GM21786 (cell line): ENCODE results near the gene CAPN9.
"Not testable (repeated sequence)": the region's sequence is repeated elsewhere in the genome, so short reads cannot be mapped to it uniquely, and the experiment has no call there.

Experiments used
- ATAC-seq: cut with Tn5 transposase; IDR thresholded peaks from one replicate; pipeline ENCODE4 v1.9.1; 2021; ENCODE audit not compliant: unreplicated experiment

The CAPN9 gene

DNA sequence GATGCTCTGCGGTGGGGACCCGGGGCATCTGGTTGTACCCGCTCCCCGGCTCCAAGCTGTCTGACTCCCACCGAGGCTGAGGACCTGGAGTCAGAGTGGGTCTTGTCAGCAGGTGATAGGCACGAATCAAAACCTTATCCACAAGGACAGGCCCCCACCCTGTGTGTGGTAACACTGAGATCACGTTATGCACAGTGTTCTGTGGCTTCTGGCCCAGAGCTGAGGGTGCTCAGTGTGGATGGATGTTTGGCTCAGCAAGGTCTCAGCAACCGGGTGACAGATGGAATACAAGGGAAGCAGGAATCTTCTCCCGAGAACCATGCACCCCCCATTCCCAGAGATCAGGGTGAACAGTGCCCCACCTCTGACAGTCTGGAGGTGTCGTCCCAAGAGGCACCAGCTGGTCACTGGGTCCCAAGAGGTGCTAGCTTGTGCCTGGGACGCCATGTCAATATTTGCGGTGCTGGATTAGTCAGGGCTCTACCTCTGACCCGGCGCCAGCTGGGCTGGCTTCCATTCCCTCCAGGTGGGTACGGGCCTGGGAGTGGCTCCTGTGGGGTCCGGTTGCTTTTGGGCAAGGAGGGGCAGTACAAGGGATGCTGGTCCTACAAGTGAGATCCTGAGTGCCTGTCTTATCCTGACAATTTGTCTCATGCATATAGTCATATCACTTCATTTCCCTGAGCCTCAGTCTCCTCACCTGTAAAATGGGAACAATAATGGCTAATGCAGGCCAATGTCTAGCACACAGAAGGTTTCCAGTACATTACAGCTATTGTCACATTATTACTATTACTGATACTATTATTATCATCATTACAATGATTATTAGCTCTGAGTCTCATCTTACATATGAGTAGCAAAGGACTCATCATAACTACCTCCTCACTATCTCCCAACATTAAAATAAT is 957 bp downstream of the CAPN9 start:
- ATAC-seq = no peak

DNA sequence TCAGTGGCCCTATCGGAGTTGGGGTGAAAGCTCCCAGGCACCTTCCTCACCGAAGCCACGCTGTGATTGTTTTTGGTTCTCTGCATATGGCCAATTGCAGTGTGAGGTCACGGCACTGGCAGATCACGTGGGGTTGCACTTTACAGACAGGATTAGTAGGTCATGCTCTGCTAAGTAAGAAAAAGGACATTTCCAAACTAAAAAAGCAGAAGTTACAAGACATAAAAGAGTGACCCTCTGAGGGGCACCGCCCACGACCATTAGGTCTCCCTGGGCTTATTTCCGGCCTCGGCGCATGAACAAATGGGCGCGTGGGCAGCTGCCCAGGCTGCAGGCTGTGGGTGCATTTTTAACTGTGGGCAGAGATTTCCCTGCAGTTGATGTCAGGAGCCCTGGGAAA is 2.0 kb downstream of the CAPN9 start:
- ATAC-seq = no peak

DNA sequence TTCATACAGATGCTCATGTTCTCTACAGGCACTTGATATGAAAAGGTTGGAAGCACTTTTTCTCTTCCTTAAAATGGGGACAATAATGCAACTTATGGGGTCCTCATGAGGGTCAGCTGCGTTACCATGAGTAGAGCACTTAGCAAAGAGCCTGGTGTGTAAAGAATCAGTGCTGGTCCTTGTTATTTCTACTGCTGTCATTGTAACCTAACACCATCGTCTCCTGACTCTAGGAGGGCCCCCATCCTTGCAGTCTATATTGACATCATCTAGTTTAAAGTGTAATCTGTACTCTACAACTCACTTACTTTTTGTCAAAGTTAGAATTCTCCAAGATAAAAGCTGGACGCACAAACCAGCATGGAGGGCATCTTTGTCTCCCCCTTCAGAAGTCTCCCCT is 2.4 kb downstream of the CAPN9 start:
- no peak for ATAC-seq

DNA sequence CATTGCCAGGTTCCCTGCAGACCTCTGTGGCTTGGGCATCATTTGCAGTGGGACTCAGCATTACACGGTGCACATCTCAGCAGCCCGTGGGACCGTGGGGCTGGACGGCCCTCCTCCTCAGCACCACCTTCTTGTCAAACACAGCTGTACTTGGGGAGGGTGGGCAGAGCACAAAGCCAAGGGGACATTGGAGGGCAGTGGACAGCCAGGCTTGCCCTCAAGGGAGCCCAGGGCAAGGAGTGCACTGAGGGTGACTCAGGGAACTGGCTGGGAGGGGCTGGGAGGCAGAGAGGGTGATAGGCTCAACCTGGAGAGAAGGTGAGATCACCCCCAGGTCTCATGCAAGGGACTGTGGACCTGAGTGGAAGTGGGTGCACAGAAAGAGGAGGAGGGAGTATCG is 3.4 kb downstream of the CAPN9 start:
- ATAC-seq = no peak

DNA sequence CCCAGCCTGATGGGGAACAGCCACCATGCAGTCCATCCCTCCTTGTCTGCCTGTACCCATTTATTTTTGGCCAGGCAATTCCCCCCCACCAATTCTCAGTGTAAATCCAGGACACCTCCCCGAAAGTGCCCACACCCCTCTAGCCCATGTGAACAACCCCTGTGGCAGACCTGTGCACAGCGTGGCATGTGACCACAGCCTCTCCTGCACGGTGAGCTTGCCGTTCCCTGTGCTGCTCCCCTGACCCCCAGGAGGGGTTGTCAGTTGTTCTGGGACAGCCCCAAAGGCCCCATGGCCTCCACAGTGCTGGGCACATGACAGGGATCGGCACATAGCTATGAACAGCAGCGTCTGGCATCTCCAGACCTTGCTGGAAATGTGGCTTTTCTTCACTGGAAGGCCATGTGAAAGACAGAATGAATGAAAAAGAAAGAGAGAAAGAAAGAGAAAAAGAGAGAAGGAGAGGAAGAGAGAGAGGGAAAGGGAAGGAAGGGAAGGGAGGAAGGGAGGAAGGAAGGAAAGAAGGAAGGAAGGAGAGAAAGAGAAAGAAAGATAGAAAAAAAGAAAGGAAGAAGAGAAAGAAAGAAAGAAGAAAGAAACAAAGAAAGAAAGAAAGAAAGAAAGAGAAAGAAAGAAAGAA is 3.9 kb downstream of the CAPN9 start:
- ATAC-seq = no peak

DNA sequence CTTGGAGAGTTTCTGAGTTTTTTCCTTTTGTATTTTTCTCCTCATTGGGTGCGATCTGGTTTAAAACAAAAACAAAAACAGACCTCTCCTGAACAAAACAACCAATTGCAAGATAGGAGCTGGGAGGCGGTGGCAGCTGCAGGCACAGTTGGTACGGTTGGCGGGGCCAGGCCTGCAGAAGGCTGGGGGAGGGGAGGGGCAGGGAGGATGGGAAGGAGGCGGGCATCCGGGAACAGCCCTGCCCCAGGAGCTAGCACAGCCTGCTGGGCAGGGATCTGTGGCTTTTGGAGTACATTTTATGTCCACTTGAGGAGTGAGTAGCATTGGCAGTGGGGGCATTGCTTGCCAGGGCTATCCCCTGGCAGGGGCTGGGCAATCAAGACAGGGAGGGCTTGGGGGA is 5.2 kb downstream of the CAPN9 start:
- ATAC-seq = no peak

DNA sequence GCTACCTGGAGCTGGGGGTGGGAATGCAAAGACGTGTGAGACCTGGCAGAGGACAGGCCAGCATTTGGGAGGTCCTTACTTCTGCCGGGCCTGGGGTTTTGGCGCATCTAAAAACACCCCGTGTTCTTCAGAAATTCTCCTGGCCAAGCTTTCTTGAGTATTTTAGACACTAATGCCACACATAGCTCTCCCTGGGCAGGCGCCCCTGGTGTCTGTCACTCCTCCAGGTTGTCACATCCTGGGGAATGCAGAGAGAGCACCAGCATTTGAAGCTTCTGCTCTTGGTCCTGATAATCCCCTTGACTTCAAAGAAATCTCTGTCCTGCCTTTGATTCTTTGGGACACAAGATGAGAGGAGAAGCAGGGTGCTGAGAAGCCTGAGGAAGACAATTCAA is 6.0 kb downstream of the CAPN9 start:
- no peak for ATAC-seq

DNA sequence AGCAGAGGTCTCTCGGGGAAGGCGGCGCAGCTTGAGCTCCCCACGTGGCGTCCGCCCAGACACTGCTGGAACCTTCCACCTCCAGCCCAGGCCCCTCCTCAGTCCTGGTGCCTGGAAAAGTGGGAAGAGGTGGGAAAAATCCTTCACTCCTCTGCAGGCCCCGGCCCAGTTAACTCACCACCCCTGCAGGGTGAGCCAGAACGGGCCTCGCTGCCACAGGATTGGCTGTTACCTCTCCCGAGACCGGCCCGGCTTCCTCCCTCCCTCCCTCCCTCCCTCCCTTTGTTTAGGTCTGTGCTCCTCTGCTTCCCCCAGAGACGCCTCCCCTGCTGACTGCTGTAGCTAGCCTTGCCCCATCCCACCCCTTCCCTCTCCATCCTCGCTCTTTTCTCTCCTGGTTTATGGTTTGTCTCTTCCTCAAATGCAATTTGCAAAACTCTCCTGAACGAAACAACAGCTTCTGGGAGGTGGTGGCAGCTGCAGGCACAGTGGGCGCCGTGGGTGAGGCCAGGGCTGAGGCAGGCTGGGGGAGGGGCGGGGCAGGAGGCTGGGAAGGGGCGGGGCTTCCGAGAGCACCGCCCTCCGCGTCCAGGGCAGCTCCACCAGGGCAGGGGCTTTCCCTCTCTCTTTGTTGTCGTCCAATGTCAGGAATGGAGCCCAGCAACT is 6.5 kb downstream of the CAPN9 start:
- ATAC-seq = no peak

DNA sequence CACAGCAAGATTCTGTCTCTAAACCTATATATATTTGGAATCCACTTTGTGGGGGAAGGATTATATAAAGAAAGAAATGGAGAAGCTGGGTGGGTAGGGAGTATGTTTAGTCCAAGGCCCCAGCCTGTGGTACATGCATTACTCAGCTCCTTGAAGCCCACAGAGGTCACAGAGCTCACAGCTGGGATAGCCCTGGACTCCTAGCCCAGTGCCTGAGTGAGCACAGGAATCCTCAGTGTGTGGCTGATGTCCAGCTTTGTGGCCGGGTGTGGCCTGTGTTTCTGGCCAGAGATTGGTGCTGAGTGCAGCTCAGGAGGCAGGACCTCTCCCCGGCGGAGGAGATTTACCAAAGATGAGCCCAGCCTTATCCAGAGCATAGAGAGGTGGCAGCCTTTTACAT is 7.6 kb downstream of the CAPN9 start:
- no peak for ATAC-seq

DNA sequence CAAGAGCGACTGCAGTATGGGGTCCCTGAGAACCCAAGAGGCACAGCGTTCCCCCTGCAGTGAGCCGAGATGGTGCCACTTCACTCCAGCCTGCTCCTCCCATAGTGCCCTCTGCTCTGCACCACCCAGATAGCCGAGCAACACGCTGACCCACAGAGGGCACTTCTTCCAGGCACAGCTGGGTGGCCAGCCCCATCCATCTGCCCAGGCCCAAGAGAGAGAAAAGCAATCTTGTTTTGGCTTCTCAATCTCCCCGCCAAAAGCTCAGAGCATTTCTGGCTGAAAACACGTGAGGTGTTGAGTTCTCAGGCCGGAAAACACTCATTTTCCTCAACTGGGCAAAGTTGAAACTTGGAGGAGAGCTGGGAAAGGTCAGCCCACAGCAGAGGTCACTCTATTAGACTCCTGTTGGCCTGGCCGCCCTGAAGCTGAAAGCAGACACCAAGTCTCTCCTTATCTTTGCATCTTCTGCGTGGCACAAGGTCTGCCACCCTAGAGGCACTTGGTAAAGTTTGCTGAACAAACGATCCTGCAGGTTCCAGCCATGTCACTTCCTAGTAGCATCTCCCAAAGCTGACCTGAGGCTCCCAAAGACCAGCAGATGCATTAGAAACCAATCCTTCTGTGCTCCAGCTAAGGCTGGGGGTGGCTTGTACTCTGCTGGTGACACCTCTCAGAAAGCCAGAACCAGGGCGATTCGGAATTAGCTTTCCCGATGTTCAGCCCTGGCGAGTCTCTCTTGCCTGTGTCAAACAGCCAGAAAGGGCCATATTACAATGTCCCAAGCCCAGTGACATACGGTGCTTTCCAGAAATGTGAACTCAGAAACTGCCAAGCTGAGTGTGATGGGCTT is 10.9 kb downstream of the CAPN9 start:
- ATAC-seq = no peak

DNA sequence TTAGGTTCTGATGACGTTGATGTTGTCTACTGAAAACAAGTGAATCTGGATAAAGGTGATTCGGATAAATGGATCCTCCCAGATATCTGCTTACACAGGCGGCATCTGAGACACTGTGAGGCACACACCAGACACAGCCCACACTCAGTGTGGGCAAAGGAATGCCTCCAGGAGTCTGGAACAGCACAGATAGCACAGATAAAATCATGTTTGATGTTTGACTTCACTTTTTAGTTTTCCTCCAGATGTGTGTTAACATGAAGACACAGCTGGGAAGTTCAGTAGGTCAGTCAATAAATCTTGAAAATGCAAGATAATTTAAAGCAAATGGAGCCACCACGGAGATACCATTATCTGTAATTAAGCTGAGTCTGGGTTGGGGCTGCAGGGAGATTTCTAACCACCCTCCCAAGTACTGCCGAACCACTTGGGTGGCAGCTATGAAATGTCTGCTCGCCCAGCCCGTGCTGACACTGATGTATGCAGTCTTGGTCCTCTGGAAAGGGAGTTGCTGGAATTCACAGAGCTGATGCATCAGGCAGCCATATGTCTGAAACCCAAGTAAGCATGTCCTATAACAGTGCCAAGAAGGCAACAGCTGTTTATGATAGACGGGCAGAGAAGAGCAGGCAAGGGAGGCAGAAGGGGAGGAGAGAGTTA is 11.7 kb downstream of the CAPN9 start:
- no peak for ATAC-seq

DNA sequence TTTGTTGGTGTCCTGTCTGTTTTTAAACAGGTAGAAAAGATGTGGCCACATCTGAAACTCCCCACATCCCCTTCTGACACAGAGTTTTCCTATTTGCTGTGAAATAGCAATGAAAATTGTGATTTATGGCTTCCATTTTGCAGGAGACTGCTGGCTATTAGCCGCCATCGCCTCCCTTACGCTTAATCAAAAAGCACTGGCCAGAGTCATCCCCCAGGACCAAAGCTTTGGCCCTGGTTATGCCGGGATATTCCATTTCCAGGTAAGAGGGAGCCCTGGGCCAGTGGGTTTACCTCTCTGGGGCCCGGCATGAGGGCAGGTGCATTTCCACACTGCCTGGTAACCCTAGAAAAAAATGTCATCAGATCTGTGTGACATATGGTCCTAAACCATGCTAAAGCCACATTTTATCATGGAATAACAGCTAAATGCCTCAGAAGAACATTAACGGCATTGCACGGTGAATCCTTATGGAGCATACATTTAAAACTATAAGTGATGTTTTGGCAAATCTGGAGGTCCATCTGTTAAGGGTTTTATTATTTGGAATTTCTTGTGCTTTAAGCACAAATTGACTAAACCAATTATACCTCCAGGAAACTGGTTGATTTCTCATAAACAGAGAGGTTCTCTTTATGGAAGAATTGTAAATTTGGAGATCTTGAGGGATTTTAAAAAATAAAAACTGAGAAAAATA is 12.3 kb downstream of the CAPN9 start:
- ATAC-seq = no peak

DNA sequence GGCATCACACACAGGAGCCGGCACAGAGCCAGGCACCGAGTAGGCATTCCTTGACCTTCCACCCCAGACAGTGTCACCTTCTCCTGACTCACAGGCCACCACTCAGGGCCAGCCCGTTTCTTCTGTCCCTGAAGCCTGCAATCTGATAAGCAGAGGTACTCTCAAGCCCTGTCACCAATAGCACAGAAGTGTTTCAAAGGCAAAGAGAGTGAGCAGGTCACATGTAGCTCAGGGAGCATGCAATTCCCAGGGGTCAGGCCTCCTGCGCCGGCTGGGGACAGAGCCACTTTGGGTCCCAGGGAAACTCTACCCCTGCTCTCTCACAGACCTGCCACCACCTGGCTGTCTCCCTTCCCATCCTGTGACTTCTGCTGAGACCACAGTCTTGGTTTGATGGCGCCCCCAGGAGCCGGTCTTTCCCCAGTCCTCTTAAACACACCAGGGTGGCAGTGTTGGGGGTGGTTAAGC is 13.2 kb downstream of the CAPN9 start:
- ATAC-seq = no peak

DNA sequence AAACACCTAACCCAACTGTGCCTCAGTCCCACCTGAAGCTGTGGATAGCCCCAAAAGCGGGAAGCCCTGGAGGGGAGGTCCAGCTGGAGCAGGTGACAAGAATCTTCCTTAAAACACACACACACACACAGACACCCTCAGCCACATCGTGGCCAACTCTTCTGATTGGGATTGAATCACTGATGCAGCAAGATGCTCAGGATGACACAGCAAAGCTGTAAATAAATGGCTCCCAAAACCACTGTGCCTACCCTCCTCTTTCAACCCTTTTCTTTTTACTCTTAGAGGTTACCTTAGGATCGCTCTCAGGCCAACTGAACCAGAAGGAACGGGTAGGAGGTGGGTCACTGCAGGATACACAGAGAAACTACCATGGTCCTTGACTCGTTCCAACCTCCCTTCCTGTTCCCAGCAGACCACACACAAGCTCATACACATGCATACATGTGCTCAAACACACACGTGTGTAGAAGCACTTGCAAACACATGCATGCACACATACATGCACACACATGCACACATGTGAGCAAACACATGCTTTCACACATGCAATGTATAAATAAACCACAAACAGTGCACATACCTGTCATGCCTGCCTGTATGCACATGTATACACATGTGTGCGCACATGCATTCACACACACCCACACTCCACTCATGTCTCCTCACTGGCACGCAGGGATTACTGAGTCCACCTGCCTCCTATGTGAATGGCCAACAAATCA is 14.4 kb downstream of the CAPN9 start:
- ATAC-seq = no peak

DNA sequence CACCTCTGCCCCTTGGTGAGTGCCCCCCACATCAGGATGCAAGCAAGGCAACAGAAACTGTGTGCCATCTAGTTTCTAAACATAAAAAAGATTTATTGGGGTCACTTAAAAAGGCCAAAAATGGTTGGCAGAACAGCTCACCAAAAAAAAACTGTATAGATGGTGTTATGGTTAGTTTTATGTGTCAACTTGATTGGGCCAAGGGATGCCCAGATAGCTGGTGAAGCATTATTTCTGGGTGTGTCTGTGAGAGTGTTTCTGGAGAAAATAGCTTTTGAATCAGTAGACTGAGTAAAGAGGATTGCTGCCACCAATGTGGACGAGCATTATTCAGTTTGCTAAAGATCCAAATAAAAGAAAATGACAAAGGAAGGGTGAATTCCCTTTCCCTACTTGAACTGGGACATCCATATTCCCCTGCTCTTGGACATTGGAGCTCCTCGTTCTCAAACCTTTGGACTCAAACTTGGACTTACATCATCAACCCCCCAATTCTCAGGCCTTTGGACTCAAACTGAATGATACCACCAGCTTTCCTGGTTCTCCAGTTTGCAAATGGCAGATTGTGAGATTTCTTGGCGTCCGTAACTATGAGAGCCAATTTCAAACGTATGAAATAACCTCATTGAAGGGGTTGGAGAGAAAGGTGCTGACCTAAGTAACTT is 16.9 kb downstream of the CAPN9 start:
- ATAC-seq = no peak

DNA sequence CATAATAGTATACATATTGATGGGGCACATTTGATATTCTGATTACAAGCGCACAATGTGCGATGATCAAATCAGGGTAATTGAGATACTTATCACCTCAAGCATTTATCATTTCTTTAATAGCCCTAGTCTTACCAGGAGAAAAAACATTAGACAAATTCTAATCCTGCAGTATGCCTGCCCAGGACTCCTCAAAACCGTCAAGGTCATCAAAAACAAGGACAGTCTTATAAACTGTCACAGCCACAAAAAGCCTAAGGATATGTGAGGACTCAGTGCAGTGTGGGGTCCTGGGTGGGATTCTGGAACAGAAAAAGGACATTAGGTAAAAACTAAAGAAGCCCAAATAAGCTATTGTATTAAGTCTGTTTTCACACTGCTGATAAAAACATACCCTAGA is 19.1 kb downstream of the CAPN9 start:
- ATAC-seq = no peak

DNA sequence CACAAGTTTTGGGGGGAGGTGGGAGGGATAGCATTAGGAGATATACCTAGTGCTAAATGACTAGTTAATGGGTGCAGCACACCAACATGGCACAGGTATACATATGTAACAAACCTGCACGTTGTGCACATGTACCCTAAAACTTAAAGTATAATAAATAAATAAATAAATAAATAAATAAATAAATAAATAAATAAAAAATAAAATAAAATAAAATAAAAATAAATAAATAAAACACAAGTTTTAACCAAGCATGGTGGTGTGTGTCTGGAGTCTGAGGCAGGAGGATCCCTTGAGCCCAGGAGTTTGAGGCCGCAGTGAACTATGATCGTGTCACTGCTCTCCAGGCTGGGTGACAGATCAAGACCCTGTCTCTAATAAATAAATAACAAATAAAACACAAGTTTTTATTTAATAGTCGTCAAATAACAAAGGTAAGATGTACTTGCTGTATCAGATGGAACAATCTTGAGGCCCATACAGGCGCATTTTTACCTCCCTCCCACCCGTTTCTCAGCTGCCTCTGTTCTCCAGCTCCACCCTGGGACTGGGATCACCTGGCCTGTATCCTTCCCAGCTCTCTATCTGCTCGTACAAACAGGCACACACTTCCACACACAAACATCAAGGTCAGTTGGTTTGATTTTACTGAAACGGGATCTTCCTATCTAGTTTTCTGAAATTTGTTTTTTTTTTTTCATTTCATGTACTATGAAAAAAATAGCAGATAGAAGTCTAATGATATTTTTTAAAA is 20.8 kb downstream of the CAPN9 start:
- not testable (repeated sequence) for ATAC-seq
